Peyer's patch (tissue), 4 donors: Measurements from ENCODE around the gene ACADS. TPM values are rescaled to one million over a fixed set of nuclear protein-coding genes. Genes with fewer than 3 reads are reported as not detected.

Source experiments
- DNase-seq, 3 donors: peaks; one replicate each; pipeline ENCODE4 v3.0.0-alpha.2; 2017 to 2019
- H3K27ac ChIP-seq, 4 donors: fragments of 200-600 bp; sonication (generic); one replicate each; pipeline ENCODE4 v1.5.1; 2016 to 2019
- H3K27me3 ChIP-seq, 2 donors: fragments of 200-600 bp; sonication (generic); one replicate each; pipeline ENCODE4 v1.5.1; 2019
- H3K36me3 ChIP-seq, 3 donors: fragments of 200-600 bp; sonication (generic); one replicate each; pipeline ENCODE4 v1.5.1; 2016 to 2019
- H3K4me1 ChIP-seq, 4 donors: fragments of 200-600 bp; sonication (generic); one replicate each; pipeline ENCODE4 v1.5.1; 2016 to 2019
- H3K4me3 ChIP-seq, 4 donors: fragments of 200-600 bp; sonication (generic); 1 replicate in 3 of 4; 2 replicates in 1 of 4; pipeline ENCODE4 v1.5.1; 2016 to 2019; ENCODE audit warnings: mild to moderate bottlenecking in 1 of 4
- H3K9me3 ChIP-seq, 4 donors: fragments of 200-600 bp; sonication (generic); one replicate each; pipeline ENCODE4 v1.5.1; 2016 to 2019; ENCODE audit warnings: mild to moderate bottlenecking in 1 of 4
- POLR2A ChIP-seq, 2 donors: fragments of 450-650 bp; IDR thresholded peaks; one replicate each; pipeline ENCODE4 v1.5.1; 2017; ENCODE audit warnings: antibody characterized with exemption in 2 of 2, mild to moderate bottlenecking in 2 of 2, moderate library complexity in 2 of 2
- total RNA-seq, 4 donors: library from RNA; depleted of rRNA; stranded (reverse); fragments of >200 nt; gene quantifications; one replicate each; pipeline ENCODE4 v1.1.0, GENCODE V29; 2016
- TF ChIP-seq, protein P1 (sequence below), 6 experiments: fragments of 450-650 bp in 4 of 6; fragments of 200-600 bp in 2 of 6; sonication (generic) in 1 of 6; IDR thresholded peaks; one replicate each; pipeline ENCODE4 v1.5.1; 2017 to 2019; ENCODE audit warnings: antibody characterized with exemption in 6 of 6, mild to moderate bottlenecking in 3 of 6, moderate library complexity in 1 of 6

The ACADS gene
- total RNA-seq, 4 donors from 2014 or later = 126 to 358 (median 316) TPM

DNA sequence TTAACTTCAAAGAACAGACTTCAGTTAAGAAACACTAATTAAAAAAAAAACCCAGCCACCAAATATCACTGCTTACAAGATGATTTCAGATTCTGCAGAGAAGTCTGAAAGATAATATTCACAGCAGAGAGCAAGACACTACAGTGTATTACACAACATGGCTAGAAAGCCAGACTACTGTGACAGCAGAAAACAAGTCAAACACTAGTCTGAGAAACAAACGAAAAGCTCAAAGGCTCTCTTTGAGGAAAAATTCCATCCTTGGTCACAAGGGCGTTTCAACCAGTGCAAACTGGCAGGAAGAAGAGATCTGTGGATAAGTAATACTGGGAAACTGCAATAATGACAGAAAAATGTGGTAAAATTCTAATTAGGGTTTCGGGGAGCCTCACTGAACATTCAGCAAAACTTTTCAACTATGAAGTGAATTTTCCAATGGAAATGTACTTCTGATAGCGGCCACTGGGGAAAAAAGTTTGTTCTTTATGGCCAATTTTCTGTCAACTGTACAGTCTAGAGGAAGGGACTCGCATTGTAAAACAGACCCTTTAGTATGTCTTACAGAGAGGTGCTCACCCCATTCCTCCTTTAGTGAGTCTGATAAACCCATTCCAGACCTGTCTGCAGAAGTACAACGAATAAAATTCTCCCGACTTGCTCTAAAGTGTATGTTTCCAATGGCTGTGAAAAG is 50.4 kb downstream of the ACADS start:
- Histone ChIP-seq H3K9me3 (no peaks in the 10 kb centered on the region), H3K4me1 (no peaks in the 10 kb centered on the region), H3K27ac (no peak overlapping the region), H3K36me3 (peaks cover 0 to 53% (median 0%) of the 10 kb centered on the region in 3 donors), H3K27me3 (no peaks in the 10 kb centered on the region), H3K4me3 (no peak overlapping the region)
- no peak for DNase-seq
- TF ChIP-seq, protein P1, sequence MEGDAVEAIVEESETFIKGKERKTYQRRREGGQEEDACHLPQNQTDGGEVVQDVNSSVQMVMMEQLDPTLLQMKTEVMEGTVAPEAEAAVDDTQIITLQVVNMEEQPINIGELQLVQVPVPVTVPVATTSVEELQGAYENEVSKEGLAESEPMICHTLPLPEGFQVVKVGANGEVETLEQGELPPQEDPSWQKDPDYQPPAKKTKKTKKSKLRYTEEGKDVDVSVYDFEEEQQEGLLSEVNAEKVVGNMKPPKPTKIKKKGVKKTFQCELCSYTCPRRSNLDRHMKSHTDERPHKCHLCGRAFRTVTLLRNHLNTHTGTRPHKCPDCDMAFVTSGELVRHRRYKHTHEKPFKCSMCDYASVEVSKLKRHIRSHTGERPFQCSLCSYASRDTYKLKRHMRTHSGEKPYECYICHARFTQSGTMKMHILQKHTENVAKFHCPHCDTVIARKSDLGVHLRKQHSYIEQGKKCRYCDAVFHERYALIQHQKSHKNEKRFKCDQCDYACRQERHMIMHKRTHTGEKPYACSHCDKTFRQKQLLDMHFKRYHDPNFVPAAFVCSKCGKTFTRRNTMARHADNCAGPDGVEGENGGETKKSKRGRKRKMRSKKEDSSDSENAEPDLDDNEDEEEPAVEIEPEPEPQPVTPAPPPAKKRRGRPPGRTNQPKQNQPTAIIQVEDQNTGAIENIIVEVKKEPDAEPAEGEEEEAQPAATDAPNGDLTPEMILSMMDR (IDR thresholded peaks at IDR 0.05) = peak in 2 of 6 experiments; percentile 4 to 9
- no peak for TF ChIP-seq POLR2A (IDR thresholded peaks at IDR 0.05)

DNA sequence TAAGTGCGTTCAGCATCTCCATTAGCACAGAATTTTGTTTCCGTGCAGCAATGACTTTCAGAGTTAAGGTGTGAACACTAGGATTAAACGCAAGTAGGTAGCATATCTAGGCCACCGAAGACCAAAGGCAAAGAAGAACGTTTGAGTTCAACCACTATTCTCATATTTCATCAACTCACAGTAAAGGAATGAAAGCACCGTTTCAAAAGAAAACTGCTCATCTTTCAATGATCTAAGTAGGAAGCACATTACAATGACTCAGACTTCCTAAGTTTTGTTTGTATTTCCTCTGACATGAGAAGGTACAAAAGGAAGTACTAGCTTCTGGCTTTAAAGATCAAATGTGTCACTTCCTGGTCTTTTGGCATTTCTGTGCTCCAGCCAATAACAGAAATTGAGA is 57.6 kb downstream of the ACADS start:
- no peaks in the 10 kb centered on the region for H3K27me3 ChIP-seq
- no peak overlapping the region for H3K4me3 ChIP-seq
- no peak for TF ChIP-seq POLR2A (IDR thresholded peaks at IDR 0.05)
- TF ChIP-seq, protein P1 (IDR thresholded peaks at IDR 0.05) = no peak
- DNase-seq = no peak
- H3K4me1 ChIP-seq = no peaks in the 10 kb centered on the region
- peak overlapping the region in 1 of 4 donors; percentile 47 for H3K27ac ChIP-seq
- H3K9me3 ChIP-seq = no peaks in the 10 kb centered on the region
- H3K36me3 ChIP-seq = peaks cover 0 to 37% (median 0%) of the 10 kb centered on the region in 3 donors

DNA sequence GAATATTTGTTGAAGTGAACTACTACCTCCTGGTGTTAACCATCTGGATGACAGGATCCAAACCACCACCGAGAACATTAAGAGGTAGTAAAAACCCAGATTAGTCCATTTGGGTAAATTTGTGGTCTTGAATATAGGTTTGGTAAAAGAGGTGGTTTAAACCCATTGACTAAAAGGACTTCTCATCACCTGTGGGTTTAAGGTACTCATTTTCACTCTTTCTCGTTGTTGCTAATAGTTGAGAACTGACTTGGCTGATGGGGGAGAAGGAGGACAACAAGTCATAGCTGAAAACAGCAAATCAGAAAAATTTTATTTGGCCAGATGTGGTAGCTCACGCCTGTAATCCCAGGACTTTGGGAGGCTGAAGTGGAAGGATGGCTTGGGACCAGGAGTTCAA is 59.2 kb downstream of the ACADS start:
- no peak overlapping the region for H3K27ac ChIP-seq
- no peak overlapping the region for H3K4me3 ChIP-seq
- no peak for TF ChIP-seq POLR2A (IDR thresholded peaks at IDR 0.05)
- TF ChIP-seq, protein P1 (IDR thresholded peaks at IDR 0.05) = no peak
- H3K9me3 ChIP-seq = no peaks in the 10 kb centered on the region
- no peaks in the 10 kb centered on the region for H3K27me3 ChIP-seq
- DNase-seq = no peak
- H3K4me1 ChIP-seq = no peaks in the 10 kb centered on the region
- H3K36me3 ChIP-seq = peaks cover 0 to 28% (median 0%) of the 10 kb centered on the region in 3 donors

DNA sequence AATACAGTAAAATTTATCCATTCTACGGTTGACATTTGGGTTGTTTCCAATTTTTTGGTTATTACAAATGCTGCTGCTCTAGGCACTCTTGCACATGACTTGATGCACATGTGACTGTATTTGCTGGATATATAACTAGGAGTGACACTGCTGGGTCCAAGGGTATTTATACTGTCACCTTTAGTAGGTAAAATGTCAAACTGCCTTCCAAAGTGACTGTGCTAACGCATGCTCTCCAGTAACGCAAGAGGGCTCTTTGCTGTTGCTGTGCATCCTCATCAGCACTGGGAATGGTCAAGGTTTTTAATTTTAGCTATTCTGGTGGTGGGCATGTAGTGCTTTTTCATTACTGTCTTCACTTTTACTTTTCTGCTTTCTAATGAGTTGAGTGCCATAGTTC is 62.3 kb downstream of the ACADS start:
- no peak for DNase-seq
- TF ChIP-seq, protein P1 (IDR thresholded peaks at IDR 0.05) = no peak
- TF ChIP-seq POLR2A (IDR thresholded peaks at IDR 0.05) = no peak
- Histone ChIP-seq H3K9me3 (no peaks in the 10 kb centered on the region), H3K4me1 (peaks cover 0 to 9% (median 0%) of the 10 kb centered on the region in 4 donors), H3K27me3 (no peaks in the 10 kb centered on the region), H3K36me3 (peaks cover 0 to 9% (median 0%) of the 10 kb centered on the region in 3 donors), H3K4me3 (no peak overlapping the region), H3K27ac (no peak overlapping the region)

Other genes starting within 250 kb of the ACADS start
- 100 to 1,000 TPM; 128 to 212 (median 199) TPM for gene DYNLL1, start 229.7 kb upstream of the ACADS start, total RNA-seq
- gene COQ5, start 196.7 kb upstream of the ACADS start, total RNA-seq = 10 to 100 TPM; 22.6 to 40.4 (median 28.6) TPM
- gene RNF10, start 191.5 kb upstream of the ACADS start, total RNA-seq = 100 to 1,000 TPM; 220 to 375 (median 305) TPM
- 10 to 100 TPM; 22.5 to 75.9 (median 48.8) TPM for gene POP5, start 144.4 kb upstream of the ACADS start, total RNA-seq
- gene CABP1, start 85.2 kb upstream of the ACADS start, total RNA-seq = 1 to 10 TPM in 1 of 4 donors, under 1 TPM in 2, not detected in 1; 0.54 to 3.3 (median 0.95) TPM
- gene MLEC, start 38.7 kb upstream of the ACADS start, total RNA-seq = 100 to 1,000 TPM in 2 of 4 donors, 10 to 100 TPM in 2; 87.3 to 123 (median 104) TPM
- 10 to 100 TPM; 16.8 to 23.5 (median 18.1) TPM for gene UNC119B, start 15.4 kb upstream of the ACADS start, total RNA-seq
- gene SPPL3, start 178.5 kb downstream of the ACADS start, total RNA-seq = 10 to 100 TPM; 26.4 to 50.2 (median 34.9) TPM